ENCODE measurements around the gene KCNJ10.

DNA sequence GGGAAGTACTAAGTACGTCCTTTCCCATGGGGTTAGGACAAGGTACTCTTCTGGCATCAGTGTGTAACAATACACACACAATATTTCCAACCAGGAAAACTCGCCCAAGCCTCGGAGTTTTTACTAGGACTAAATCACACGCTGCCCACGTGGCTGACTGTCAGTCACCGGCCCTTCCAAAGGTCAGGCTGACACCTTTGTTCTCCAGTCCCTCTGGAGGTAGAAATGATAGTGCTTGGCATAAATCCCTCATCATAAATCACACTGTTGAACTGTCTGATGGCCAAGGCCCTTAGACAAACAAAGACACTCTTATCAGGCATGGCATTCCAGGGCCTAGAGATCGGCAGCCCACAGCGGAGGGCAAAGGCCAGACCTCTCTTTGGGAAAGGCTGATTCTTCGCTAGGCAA, 99.0 kb downstream of the KCNJ10 start:
- TF ChIP-seq, protein P1, sequence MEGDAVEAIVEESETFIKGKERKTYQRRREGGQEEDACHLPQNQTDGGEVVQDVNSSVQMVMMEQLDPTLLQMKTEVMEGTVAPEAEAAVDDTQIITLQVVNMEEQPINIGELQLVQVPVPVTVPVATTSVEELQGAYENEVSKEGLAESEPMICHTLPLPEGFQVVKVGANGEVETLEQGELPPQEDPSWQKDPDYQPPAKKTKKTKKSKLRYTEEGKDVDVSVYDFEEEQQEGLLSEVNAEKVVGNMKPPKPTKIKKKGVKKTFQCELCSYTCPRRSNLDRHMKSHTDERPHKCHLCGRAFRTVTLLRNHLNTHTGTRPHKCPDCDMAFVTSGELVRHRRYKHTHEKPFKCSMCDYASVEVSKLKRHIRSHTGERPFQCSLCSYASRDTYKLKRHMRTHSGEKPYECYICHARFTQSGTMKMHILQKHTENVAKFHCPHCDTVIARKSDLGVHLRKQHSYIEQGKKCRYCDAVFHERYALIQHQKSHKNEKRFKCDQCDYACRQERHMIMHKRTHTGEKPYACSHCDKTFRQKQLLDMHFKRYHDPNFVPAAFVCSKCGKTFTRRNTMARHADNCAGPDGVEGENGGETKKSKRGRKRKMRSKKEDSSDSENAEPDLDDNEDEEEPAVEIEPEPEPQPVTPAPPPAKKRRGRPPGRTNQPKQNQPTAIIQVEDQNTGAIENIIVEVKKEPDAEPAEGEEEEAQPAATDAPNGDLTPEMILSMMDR (IDR thresholded peaks at IDR 0.05; ENCODE audit: low read depth, low read length), result no peak
- TF ChIP-seq EZH2phosphoT487 (IDR thresholded peaks at IDR 0.05; ENCODE audit: low read depth), result no peak

Data from OCI-LY3 (cell line).